Osteocyte (in vitro differentiated cells): Measurements from ENCODE around the gene ATR. TPM values are rescaled to one million over a fixed set of nuclear protein-coding genes. Genes with fewer than 3 reads are reported as not detected.

Experiments
- DNase-seq: peaks from one replicate; pipeline ENCODE4 v3.0.0; 2021; ENCODE audit warnings: mixed read lengths; ENCODE audit not compliant: unreplicated experiment; ENCODE audit errors: extremely low spot score
- H3K27ac Mint-ChIP-seq: one replicate; pipeline ENCODE4 v1.8.0; 2021; ENCODE audit warnings: mild to moderate bottlenecking, mixed read lengths; ENCODE audit not compliant: unreplicated experiment
- H3K27me3 Mint-ChIP-seq: one replicate; pipeline ENCODE4 v1.8.0; 2021; ENCODE audit warnings: mixed read lengths; ENCODE audit not compliant: unreplicated experiment
- H3K36me3 Mint-ChIP-seq: one replicate; pipeline ENCODE4 v1.8.0; 2021; ENCODE audit warnings: mixed read lengths; ENCODE audit not compliant: unreplicated experiment
- H3K4me1 Mint-ChIP-seq: one replicate; pipeline ENCODE4 v1.8.0; 2021; ENCODE audit warnings: mixed read lengths; ENCODE audit not compliant: unreplicated experiment
- H3K4me3 Mint-ChIP-seq: one replicate; pipeline ENCODE4 v1.8.0; 2021; ENCODE audit warnings: mild to moderate bottlenecking, moderate library complexity, mixed read lengths; ENCODE audit not compliant: unreplicated experiment
- H3K9me3 Mint-ChIP-seq: one replicate; pipeline ENCODE4 v1.8.0; 2021; ENCODE audit warnings: mixed read lengths; ENCODE audit not compliant: unreplicated experiment
- CTCF ChIP-seq: fragments of 200-600 bp; sonication (generic); IDR thresholded peaks from 2 replicates; pipeline ENCODE4 v1.5.0; 2021; ENCODE audit warnings: antibody characterized with exemption, mild to moderate bottlenecking, moderate library complexity
- total RNA-seq: library from RNA; stranded (reverse); gene quantifications from 2 replicates; pipeline ENCODE4 v1.2.1, GENCODE V29; 2021

The ATR gene
- total RNA-seq, 1 donor from 2014 or later = 27.1 TPM

- Mint-ChIP-seq H3K4me1 (peaks cover 21% of the 10 kb centered on the region), H3K4me3 (no peak overlapping the region)
- TF ChIP-seq CTCF = no peak
Measured at GRCh38 chr3:142450881-142451280, 127.7 kb downstream of the ATR start.

GRCh38 chr3:142450189-142450588, 128.3 kb downstream of the ATR start:
- Mint-ChIP-seq H3K27ac (no peak overlapping the region), H3K4me3 (no peak overlapping the region), H3K27me3 (no peaks in the 10 kb centered on the region), H3K36me3 (peaks cover 10% of the 10 kb centered on the region), H3K4me1 (peaks cover 28% of the 10 kb centered on the region), H3K9me3 (no peaks in the 10 kb centered on the region)
- DNase-seq = no peak
- no peak for TF ChIP-seq CTCF

More at GRCh38 chr3:142450881-142451280, 127.7 kb downstream of the ATR start:
- Mint-ChIP-seq H3K9me3 (no peaks in the 10 kb centered on the region), H3K27ac (no peak overlapping the region), H3K36me3 (peaks cover 16% of the 10 kb centered on the region), H3K27me3 (no peaks in the 10 kb centered on the region)
- no peak for DNase-seq

DNA sequence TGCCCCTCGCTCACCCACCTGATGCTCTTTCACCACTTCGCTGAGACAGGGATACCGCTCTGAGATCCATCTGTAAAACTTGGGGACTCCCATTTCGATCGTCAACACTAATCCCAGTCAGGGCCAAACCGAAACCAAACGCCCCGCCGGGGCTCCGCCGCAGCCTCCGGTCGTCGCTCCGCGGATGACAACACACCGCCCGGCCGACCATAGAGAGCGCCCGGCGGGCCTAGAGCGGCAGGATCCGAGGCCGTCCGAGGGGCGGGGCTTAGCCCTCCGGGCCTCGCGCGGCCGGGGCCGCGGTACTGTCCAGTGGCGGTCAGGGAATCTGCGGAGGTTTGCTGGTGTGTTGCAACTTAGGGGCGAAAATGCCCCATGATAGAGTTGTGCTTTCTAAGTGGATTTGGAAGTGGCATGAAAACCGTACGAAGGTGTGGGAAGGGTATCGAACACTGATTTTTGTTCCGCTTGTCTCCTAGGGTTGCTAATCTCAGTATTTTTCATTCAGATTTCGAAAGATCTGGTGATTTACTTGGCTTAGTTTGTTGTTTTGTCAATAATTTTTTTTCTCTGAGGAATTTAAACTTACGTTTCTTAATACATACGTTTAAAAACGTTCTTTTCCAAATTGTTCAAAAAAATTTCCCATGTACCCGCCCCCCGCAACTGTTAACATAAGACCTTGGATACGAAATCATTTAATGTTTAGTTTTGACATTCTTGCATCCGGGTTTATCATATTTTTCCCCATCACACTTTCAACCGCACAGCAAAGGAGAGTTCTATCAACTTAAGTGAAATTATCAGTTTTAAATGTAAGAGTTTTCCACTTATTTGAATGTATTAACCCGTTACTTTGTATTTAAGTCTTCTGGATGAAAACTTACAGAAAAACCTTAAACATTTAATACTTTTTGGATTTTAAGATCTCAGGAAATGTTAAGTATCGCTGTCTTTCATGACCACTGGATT, 130.4 kb downstream of the ATR start, which contains the start of gene XRN1:
XRN1 (minus strand) TSS at position 186 of the 972 bp plus-strand sequence; CDS start at position 93, 93 bp downstream.
- Mint-ChIP-seq H3K4me3 (peak within 1 kb of the TSS; percentile 99), H3K9me3 (no peaks in the 10 kb centered on the region), H3K36me3 (peaks cover 5% of the 10 kb centered on the region), H3K27me3 (no peaks in the 10 kb centered on the region), H3K27ac (peak within 1 kb of the TSS; percentile 99), H3K4me1 (peaks cover 39% of the 10 kb centered on the region)
- peak; percentile 99 for DNase-seq
- no peak for TF ChIP-seq CTCF

DNA sequence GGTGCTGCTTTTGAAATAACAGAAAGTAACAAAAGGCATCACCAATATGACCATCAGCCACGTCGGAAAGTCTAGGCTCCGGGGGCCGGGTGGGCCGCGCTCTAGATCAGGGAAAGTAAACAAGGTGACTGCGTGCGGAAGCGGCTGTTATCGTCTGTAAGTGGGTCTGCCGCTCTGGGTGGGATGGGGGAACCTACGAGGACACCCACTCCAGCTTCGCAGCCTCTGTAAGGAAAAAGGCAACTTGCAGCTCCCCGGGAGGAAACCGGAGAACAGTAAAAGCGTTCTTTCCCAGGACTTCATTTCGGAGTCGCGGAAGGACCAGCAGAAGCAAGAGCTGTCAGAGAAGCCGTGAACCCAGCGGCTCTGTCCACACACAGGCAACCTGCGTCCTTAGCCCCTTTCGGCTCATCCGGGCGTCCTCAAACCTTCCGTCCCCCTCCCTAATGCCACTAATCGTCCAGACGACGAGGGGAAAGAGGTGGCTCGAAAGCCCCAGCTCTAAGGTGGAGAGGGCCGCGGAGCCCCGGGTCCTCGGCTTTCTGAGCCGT, 131.2 kb downstream of the ATR start:
- H3K36me3 Mint-ChIP-seq = peaks cover 8% of the 10 kb centered on the region
- H3K4me1 Mint-ChIP-seq = peaks cover 41% of the 10 kb centered on the region
- H3K27me3 Mint-ChIP-seq = no peaks in the 10 kb centered on the region
- H3K9me3 Mint-ChIP-seq = no peaks in the 10 kb centered on the region
- TF ChIP-seq CTCF = no peak
- peak overlapping the region; percentile 99 for H3K27ac Mint-ChIP-seq
- no peak for DNase-seq
- peak overlapping the region; percentile 99 for H3K4me3 Mint-ChIP-seq

GRCh38 chr3:142445816-142446254, 132.7 kb downstream of the ATR start:
- no peak for TF ChIP-seq CTCF
- H3K27ac Mint-ChIP-seq = peak overlapping the region; percentile 99
- no peak for DNase-seq
- no peaks in the 10 kb centered on the region for H3K9me3 Mint-ChIP-seq
- peaks cover 41% of the 10 kb centered on the region for H3K4me1 Mint-ChIP-seq
- no peaks in the 10 kb centered on the region for H3K27me3 Mint-ChIP-seq
- H3K36me3 Mint-ChIP-seq = peaks cover 3% of the 10 kb centered on the region
- H3K4me3 Mint-ChIP-seq = peak overlapping the region; percentile 99
